Stimulated activated CD8-positive, alpha-beta memory T cell treated with anti-CD3 and anti-CD28 coated beads, Interleukin-7, amount 100 ng/mL, for 4 hours (primary cell): Measurements from ENCODE around the gene ALDOC.
A peak's percentile ranks its signal among the peaks of the same experiment; 100 is the strongest.
"Not testable (repeated sequence)": the region's sequence is repeated elsewhere in the genome, so short reads cannot be mapped to it uniquely, and the experiment has no call there.

Experiments used
- DNase-seq, 2 donors: peaks; one replicate each; pipeline ENCODE4 v3.0.0-alpha.2; 2020; ENCODE audit warnings: low read depth in 2 of 2

The ALDOC gene

DNA sequence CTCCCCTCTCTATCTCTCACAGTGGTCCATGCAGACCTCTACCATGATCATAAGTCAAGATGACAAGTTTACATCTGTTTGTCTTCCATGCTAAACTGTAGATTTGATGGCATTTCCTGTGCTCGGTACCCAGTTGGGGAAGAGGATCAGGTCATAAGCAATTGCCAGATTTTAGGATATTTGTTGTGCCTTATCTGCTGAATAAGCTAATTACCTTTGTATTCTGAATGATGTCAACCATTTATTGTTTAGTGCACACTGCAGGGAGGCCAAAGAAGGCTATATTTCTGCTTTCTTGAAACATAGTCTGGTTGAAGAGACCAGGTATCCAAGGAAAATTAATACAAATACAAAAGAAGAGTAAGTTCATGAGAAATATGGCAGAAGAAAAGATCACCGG, 5.8 kb upstream of the ALDOC start:
- no peak for DNase-seq

DNA sequence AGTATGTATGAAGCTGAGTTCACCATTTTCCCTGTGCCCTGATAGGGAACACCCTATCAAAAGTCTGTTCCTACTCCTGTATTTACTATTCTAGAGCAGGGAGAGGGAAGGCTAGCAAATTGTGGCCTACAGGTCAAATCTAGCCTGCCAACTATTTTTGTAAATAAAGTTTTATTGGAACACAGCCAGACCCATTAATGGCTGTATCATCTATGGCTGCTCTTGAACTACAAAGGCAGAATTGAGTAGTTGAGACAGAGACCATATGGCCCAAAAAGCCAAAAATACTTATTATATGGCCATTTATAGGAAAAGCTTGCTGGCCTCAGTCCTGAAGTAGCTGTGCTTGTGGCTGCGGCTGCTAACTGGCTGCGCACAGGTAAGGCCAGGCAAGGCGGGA, 4.3 kb upstream of the ALDOC start:
- no peak for DNase-seq

DNA sequence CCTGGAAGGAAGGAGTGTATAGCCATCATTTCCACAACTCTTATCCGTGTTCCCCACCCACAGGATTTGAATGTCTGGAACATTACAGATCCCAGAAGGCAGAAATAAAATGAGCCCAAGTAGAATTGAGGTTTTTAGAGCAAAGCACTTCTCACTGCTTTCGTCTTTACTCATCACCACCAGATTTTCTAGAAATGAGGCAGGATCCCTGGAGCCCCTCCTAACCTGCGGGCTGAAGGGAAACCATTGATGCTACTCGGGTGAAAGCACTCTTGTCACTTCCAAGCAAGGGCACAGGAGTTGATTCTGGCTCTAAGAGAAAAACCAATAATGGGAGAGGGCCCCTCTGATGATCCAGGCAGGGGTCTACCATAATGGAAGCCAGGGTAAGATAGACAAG, 2.8 kb upstream of the ALDOC start:
- no peak for DNase-seq

DNA sequence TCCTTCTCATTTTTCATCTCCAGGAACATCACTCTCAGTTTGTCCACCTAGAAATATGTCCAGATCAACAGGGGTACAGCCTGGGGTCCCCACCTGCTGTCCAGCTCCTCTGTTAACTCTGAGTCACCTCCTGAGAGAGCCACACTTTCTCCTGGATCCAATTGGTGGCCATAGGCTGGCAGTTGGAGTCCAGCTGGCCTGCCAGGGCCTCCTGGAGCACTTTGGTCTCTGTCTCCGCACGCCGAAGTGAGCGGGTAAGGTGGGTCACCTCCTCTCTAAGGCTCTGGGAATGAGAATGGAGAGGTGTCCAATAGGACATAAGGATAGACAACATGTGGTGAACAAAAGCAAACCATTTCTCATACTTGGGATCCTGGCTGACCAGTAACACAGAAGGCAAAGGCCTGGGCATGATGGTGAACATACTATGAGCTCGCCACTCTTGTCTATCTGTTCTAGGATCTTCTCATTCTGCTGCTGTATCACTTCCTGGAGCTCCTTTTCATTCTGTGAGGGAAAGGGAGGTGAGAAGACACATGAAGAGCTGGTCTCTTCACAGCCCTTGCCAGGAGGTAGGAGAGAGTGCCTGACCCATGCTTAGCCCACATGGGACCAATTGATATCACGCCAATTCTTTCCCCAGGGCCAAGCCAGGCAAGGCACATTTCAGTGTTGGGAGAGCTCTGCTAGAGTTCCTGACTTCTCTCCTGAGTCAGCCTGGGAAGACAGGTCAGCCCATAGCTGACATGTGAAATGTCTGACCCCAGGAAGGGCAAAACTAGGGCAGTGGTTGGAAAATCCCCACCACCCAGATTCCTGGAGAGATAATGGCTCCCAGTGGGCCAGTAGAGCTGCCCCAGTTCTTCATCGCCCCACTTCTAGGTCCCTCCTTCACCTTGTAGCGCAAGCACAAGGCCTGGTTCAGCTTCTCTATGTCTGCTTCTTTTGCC, 1.8 kb upstream of the ALDOC start:
- DNase-seq = no peak

DNA sequence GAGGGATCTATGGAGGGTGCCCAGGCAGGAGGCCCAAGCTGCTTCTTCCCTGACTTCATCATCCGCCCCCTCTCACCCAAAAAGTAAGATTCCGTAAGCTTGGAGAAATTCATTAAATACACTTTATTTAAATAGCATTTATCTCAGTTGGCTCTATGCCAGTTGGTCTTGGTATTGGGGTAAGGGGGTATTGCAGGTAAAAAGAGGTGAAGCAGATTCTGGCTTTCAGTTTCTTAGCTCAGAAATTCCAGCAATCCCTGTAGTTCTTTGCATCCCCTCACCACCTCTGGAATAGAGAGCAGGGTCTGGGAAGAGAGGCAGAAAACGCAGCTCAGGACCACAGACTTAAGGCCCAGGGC, 750 bp upstream of the ALDOC start:
- DNase-seq = no peak

DNA sequence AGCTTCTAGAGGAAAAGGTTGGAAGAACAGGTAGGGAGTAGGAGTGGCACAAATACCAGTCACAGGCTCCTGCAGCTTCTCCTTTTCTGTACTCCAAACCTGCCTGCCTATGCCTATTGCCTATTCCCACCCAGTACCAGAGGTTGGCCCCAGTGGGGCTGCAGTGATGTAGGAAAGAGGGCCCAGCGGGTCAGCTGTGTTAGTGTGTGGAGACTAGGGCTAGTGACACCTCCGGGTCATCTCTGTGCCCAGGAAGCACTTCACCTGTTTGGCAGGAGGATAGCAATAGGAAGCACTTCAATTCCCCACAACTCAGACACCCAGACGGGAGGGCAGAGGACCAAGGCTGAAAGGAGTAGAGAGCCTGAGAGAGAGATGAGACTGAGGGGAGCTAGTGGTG, 679 bp downstream of the ALDOC start:
- not testable (repeated sequence) for DNase-seq

DNA sequence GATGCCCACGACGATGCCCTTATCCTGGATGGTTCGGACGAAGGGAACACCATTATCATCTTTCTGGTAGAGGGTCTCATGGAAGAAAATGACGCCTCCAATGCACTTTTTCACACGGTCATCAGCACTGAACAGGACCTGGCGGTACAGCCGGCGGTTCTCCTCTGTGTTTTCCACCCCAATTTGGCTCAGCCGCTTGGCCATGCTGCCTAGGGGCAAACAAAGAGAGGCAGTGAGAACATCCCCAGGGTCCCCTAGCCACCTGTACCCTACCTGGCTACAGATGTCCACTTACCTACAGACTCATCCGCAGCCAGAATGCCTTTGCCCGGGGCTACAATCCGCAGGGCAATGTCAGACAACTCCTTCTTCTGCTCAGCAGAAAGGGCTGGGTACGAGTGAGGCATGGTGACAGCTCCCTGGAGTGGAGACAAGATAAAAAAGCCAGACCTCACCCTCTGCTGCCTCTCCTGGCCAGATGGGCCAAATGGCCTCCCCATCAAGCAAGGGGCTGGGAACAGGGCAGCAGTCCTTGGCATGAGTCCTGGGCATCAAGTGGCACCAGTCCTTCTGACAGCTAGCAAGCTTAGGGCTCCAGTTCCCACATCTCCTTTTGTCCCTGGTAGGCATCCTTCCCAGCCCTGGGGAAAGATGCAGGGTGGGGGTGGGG, 1.4 kb downstream of the ALDOC start:
- DNase-seq = no peak

DNA sequence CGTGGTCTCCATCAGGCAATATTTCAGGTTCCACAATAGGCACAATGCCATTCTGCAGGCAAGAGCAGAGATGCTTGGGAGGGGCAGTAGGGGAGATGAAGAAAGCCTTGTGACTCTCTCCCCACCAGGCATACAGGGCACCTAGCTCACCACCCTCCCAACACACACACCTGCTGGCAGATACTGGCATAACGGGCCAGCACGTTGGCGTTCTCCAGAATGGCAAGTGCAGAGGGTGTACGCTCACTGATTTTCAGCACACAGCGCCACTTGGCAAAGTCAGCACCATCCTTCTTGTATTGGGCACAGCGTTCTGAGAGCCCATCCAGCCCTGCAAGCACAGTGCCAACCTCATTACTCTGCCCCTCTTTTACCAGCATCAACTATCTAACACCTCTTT, 2.2 kb downstream of the ALDOC start:
- no peak for DNase-seq

DNA sequence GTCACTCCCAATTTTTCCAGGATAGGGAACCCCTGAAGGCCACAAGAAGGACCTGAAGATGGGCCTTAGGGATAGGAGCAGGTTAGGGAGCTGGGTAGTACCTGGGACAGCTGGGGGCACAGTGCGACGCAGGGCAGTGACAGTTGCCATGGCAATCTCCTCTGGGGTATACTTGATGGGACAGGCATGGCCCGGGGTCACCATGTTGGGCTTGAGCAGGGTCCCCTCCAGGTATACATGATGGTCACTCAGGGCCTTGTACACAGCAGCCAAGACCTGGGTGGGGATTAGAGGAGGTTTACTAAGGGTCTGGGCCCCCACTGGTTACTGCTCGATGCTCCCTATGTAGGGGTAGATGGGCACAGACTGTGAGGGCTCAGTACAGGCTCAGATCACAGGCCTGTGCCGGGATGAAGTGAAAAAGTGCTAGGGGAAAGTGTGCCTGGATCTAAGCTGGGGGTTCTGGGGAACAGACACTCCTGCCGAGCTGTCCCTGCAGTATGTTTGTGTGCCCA, 2.7 kb downstream of the ALDOC start:
- no peak for DNase-seq

DNA sequence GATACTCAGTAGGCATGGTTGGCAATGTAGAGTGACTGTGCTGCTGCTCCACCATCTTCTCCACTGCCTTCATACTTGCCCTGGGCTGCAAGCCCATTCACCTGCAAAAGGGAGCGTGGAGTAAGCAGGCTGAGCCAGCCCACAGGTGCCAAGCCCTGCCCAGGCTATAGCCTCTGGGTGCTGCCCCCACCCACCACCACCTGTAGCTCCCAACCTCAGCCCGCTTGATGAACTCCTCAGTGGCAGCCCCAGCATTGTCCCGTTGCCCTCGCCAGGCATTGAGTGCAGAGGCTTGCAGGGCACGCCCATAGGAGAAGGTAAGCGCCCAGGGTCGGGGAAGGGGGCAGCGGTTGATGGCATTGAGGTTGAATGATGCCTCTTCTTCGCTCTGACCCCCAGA, 3.2 kb downstream of the ALDOC start:
- DNase-seq = no peak

DNA sequence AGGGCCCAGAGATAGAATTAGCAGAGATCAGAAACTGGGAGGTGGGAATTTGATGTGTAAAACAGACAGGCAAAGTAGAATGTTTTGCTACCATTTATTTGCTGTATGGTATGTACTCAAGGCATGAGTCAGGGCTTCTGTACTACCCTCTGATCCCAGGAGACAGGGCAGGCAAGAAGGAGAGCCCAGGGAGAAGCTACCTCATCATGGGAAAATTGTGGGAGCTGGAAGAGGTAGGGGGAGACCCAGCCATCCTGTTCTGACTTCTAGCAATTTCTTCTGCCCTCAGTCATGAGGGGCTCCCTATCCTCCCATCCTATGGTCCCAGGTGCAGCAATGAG, 3.7 kb downstream of the ALDOC start:
- no peak for DNase-seq

DNA sequence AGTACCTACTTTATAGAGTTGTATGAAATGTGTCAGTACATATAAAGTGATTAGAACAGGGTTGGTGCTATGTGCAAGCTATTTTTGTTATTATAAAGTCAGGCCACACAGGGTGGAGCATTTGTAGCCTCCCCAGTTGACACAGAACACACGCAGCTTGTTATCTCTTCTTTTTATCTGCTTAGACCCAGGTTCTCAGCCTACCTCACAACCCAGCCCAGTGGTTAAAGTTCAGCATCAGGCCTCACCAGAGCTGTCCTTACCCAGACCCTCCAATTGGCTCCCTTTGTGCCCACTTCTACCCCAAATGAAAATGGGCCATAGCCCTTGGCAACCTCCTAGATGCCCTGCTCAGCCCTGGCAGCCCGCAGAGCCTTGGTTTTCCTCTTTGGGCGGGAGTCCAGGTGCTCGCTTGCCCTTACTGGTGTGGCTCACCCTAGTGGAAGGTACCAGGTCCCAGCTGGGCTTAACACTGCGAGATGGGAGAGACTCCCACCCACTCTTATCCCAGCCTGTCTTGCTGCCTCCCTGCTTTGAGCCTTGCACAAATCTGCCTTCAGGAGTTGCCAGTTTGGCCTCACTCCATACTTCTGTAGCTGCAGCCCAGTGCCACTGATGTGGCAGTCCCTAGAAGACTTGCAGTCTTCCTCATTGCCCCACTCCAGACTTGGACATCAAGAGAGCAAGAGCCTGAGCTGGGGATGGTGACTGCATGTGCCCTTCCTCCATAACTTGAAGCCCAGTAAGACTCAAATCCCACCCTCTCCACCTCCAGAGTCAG, 4.2 kb downstream of the ALDOC start:
- DNase-seq = no peak

DNA sequence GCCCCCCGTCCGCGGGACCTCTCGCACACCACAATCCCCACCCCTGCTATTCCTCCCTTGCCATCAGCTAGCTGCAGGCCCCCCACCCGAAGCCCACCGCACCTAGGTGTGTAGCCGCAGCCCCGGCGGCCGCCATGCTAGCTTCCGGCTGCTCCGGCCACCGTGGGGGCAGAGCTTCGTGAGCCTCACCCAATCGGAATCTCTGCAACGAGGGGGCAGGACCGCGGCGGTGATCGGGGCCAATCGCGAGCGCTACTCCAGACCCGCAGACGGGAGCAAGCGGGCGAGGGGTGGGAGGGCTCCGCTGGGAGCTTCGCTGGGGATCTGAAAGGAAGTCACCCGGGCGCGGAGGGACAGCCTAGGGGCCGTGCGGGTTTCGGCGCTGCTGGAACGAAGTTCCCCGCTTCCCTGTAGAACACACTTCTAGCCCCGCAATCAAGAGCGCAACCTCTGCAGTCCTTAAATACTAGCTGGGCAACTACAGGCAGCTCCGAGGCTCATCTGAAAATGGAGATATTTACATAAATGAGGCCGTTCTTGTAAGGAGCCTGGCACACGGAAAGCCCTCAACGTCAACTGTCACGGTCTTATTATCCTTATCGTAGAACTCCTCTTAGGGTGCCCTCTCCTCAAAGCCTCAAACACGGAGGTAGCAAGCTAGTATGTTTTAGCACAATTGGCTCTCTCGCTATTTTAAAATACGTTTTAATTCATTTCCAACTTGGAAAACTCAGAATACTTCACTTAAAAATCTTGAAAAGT, 5.2 kb downstream of the ALDOC start, which contains the start of gene PIGS:
Gene PIGS (minus strand): TSS at position 164 of the 762 bp plus-strand sequence. CDS start 28 bp downstream, at position 136.
- DNase-seq = peak; percentile 81 to 87

DNA sequence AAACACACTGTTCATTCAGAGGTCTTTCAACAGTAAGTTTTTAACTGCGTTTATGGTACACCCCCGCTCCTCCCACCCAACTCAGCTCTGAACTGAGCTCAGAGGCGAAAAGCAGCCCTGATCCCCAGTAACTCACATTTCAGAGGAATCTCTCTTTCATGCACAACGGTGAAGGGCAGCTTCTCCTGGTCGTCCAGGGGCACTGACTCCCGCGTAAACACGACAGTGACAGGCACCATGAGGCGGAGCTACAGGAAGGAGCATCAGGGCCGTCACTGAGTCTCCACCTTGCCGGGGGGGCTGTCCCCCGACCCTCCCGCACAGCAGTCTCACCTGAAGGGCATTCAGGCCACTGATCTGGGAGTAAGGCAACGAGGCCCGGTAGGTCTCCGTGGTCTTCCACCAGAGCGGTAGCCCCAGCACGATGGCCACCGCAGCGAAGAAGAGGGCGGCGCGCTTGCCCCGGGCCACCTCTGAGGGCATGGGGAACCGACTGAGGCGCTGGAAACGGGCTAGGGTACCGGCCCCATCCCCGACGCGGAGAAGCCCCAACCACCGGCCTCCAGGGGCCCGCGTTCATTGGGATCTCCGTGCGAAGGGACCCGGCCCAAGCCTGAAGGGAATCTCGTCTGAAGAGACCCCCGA, 5.9 kb downstream of the ALDOC start:
- no peak for DNase-seq

DNA sequence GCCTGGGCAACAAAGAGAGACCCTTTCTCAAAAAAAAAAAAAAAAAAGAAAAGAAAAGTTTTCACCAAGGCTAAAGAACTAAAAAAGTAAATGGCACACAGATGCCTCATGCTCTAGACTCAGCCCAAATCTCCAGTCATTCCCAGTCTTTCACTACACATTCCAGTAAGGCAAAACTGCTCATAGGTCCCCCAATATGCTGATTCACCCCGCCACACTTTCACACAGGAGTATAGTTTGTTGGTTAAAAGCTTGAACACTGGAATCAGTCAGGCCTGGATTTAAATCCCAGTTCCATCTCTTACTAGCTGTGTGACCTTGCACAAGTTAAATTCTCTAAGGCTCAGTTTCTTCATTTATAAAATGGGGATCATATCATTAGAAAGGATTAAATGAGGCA, 7.2 kb downstream of the ALDOC start:
- no peak for DNase-seq

DNA sequence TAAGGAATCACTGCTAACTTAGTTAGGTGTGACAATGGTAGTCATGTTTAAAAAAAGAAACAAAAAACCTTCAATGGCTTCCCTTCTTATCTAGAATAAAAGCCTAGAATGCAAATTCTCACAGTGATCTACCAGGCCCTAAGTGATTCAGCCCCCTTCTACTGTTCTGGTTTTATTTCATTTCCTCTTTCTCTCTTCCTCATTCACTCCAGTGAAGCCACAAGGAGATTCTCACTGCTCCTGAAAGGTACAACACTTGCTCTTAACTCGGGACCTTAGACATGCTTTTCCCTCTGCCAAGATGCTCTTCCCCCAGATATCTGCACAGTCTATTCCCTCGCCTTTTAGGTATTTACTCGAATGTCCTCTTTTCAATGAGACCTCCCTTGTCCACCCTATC, 9.1 kb downstream of the ALDOC start:
- DNase-seq = no peak

DNA sequence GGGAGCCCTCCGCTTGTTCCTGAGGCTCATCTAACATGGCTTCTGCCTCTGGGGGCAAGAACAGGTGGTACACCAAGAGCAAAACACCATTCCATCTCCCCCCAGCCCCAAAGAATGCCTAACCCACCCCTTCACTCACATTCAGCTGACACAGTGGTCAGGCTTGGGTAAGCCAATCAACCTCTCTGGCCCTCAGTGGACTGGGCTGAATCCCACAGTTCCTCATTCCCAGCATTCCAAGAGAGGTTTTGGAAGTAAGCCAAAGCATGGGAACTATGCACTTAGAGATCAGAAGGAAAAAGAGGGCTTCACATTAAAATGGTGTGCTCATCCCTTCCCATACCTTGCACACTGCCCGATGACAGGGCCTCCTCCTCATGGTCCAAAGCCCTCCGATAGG, 13.2 kb downstream of the ALDOC start:
- no peak for DNase-seq

DNA sequence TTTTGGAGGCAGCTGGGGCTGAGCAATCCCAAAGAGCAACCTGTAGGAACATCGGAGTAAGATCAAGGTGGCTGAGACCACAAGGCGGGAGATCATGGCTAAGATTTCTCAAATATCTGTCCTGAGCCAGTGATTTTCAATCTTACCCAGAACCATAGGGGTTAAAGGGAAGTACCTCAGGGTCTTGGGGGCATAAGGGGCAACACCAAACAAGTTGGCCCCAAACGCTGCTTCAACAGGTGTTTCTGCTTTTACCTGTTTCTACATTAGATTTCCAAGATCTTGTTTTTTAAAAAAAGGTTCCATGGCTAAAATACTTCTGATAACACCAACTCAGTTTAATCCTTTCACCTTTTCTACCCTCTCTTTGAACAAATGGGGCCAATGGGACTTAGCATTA, 21.7 kb downstream of the ALDOC start:
- no peak for DNase-seq

DNA sequence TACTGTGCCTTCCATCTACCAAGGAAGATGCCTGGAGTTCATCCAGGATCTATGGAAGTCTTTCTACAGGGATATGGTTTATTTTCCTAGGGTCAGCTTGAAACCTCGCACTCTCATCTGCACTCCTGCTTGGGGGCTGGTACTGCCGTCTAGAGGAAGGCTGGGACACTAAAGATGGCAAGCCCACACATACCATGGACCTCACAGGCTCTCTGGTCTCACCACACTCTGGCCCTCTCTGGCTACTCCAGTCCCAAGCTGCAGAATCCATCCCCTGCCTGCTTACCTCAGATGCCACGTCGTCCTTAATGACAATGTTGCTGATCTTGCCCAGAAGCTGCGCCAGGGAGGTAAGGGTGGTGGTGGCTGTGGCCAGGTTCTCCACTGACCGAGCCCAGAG, 22.1 kb downstream of the ALDOC start:
- no peak for DNase-seq

DNA sequence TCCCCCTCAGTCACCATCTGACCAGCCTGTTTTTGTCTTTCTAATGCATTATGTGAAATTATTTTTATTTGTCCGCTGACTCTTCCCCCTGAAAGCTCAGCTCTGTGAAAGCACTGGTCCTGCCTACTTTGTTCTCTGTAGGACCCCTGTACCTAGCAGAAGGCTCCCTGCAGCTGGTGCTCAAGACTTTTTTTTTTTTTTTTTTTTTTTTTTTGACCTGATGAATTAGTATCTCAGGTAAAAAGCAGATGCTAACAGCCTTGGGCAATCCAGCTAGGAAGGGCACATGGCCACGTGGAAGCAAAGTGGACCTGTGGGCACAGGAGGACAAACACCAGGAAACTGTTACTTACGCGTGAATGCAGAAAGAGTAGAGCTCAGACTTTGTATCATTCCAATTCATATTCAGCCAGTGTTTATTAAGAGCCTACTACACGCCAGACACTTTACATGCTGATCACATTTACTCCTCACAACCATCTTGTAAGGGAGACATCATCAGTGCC, 23.6 kb downstream of the ALDOC start:
- DNase-seq = no peak
